LNCaP clone FGC (cell line): ENCODE results near the gene PLCD4.
A peak's percentile ranks its signal among the peaks of the same experiment; 100 is the strongest.

Experiments
- DNase-seq: peaks from one replicate; pipeline ENCODE4 v3.0.0-alpha.2; 2011; ENCODE audit warnings: low read depth
- H3K4me3 ChIP-seq: 2 replicates; pipeline ENCODE4 v1.5.1; 2011; ENCODE audit warnings: mild to moderate bottlenecking, low read depth, low read length, control low read depth
- CTCF ChIP-seq: IDR thresholded peaks from 2 replicates; pipeline ENCODE4 v1.5.1; 2012; ENCODE audit warnings: mild to moderate bottlenecking; ENCODE audit not compliant: control insufficient read depth, insufficient read depth; ENCODE audit errors: extremely low read depth

Gene PLCD4

GRCh38 chr2:218568190-218569037, 39.3 kb upstream of the PLCD4 start, which contains the start of the genes CNOT9 and USP37:
Gene CNOT9, plus strand, starts transcription at chr2:218568839. Its CDS starts 116 bp downstream, at chr2:218568955.
Gene USP37, minus strand, starts transcription at chr2:218568351. Its CDS starts 9,698 bp downstream, at chr2:218558653.
- no peak for TF ChIP-seq CTCF
- DNase-seq, result peak; percentile 87
- peak within 1 kb of the TSS; percentile 94 for H3K4me3 ChIP-seq

GRCh38 chr2:218569038-218569431, 38.7 kb upstream of the PLCD4 start:
- H3K4me3 ChIP-seq, result peak overlapping the region; percentile 94
- no peak for TF ChIP-seq CTCF
- DNase-seq, result no peak

- no peak for TF ChIP-seq CTCF
- peak; percentile 26 for DNase-seq
These were observed 37.8 kb upstream of the PLCD4 start for GRCh38 chr2:218569661-218570500.

GRCh38 chr2:218570850-218571249, 36.8 kb upstream of the PLCD4 start:
- H3K4me3 ChIP-seq, result no peak overlapping the region
- no peak for TF ChIP-seq CTCF
- no peak for DNase-seq

More at GRCh38 chr2:218569661-218570500, 37.8 kb upstream of the PLCD4 start:
- peak overlapping the region; percentile 94 for H3K4me3 ChIP-seq

GRCh38 chr2:218576854-218577253, 30.8 kb upstream of the PLCD4 start:
- no peak for TF ChIP-seq CTCF

GRCh38 chr2:218577482-218578220, 30.0 kb upstream of the PLCD4 start:
- DNase-seq, result no peak
- TF ChIP-seq CTCF, result no peak
- H3K4me3 ChIP-seq, result no peak overlapping the region

More at GRCh38 chr2:218576854-218577253, 30.8 kb upstream of the PLCD4 start:
- no peak for DNase-seq
- no peak overlapping the region for H3K4me3 ChIP-seq
